HepG2 (cell line): ENCODE measurements around the gene ABHD3. TPM values are rescaled to one million over a fixed set of nuclear protein-coding genes. Genes with fewer than 3 reads are reported as not detected.
A peak's percentile ranks its signal among the peaks of the same experiment; 100 is the strongest.

ENCODE experiments used
- ASH2L ChIP-seq: fragments of 300-600, 200-600 bp; sonication (generic); IDR thresholded peaks from 2 replicates; pipeline ENCODE4 v1.7.0; 2017; ENCODE audit warnings: low read depth, mild to moderate bottlenecking, moderate library complexity, mixed read lengths, low read length; ENCODE audit not compliant: insufficient read length
- HNRNPK ChIP-seq: fragments of 200-400 bp; formaldehyde crosslinking; IDR thresholded peaks from 2 replicates; pipeline ENCODE4 v1.6.1; 2018; ENCODE audit warnings: low read length, low read depth, moderate library complexity, mild to moderate bottlenecking; ENCODE audit not compliant: poor library complexity, severe bottlenecking
- HOXA7 ChIP-seq: sonication (generic); formaldehyde crosslinking; IDR thresholded peaks from 2 replicates; pipeline ENCODE4 v1.8.1; 2022; ENCODE audit warnings: mild to moderate bottlenecking, missing genetic modification reagents, moderate library complexity
- IRX3 ChIP-seq: sonication (generic); formaldehyde crosslinking; IDR thresholded peaks from 2 replicates; pipeline ENCODE4 v1.8.1; 2023; ENCODE audit warnings: mild to moderate bottlenecking, low read depth, missing genetic modification reagents, borderline replicate concordance
- ISL2 ChIP-seq: sonication (generic); formaldehyde crosslinking; IDR thresholded peaks from 2 replicates; pipeline ENCODE4 v1.5.0; 2020; ENCODE audit warnings: missing genetic modification reagents
- KLF13 ChIP-seq: sonication (generic); formaldehyde crosslinking; IDR thresholded peaks from 2 replicates; pipeline ENCODE4 v1.4.0; 2020; ENCODE audit warnings: mild to moderate bottlenecking, missing genetic modification reagents
- MED13 ChIP-seq: sonication (generic); formaldehyde crosslinking; IDR thresholded peaks from 2 replicates; pipeline ENCODE4 v1.5.0; 2020; ENCODE audit warnings: missing genetic modification reagents
- NCOA2 ChIP-seq: sonication (generic); formaldehyde crosslinking; IDR thresholded peaks from 2 replicates; pipeline ENCODE4 v1.8.0; 2022; ENCODE audit warnings: inconsistent platforms
- POGZ ChIP-seq: sonication (generic); formaldehyde crosslinking; IDR thresholded peaks from 2 replicates; pipeline ENCODE4 v1.4.0; 2020; ENCODE audit warnings: mild to moderate bottlenecking, missing genetic modification reagents
- POLR2AphosphoS2 ChIP-seq: IDR thresholded peaks from 2 replicates; pipeline ENCODE4 v1.6.1; 2011; ENCODE audit warnings: low read depth, low read length, improper control_type of control experiment
- SAFB2 ChIP-seq: sonication (generic); formaldehyde crosslinking; IDR thresholded peaks from 2 replicates; pipeline ENCODE4 v1.5.1; 2020; ENCODE audit warnings: missing genetic modification reagents, low read depth, mild to moderate bottlenecking, borderline replicate concordance
- SAP130 ChIP-seq: IDR thresholded peaks from 2 replicates; pipeline ENCODE4 v1.6.1; 2016; ENCODE audit warnings: low read depth
- SNRNP70 ChIP-seq: fragments of 200-400 bp; formaldehyde crosslinking; IDR thresholded peaks from 2 replicates; pipeline ENCODE4 v1.6.1; 2017; ENCODE audit warnings: mild to moderate bottlenecking, low read depth, low read length, moderate library complexity
- ZFP36 ChIP-seq: fragments of 150-350 bp; IDR thresholded peaks from 2 replicates; pipeline ENCODE4 v1.6.1; 2018; ENCODE audit warnings: borderline replicate concordance, low read length, low read depth; ENCODE audit not compliant: partially characterized antibody
- ZNF230 ChIP-seq: sonication (generic); formaldehyde crosslinking; IDR thresholded peaks from 2 replicates; pipeline ENCODE4 v1.4.0; 2020; ENCODE audit warnings: mild to moderate bottlenecking, missing genetic modification reagents
- ZNF414 ChIP-seq: sonication (generic); formaldehyde crosslinking; IDR thresholded peaks from 2 replicates; pipeline ENCODE4 v1.5.0; 2020; ENCODE audit warnings: missing genetic modification reagents
- ZNF737 ChIP-seq: sonication (generic); formaldehyde crosslinking; IDR thresholded peaks from 2 replicates; pipeline ENCODE4 v1.5.0; 2020; ENCODE audit warnings: missing genetic modification reagents, mild to moderate bottlenecking, borderline replicate concordance
- ZNF746 ChIP-seq: sonication (generic); formaldehyde crosslinking; IDR thresholded peaks from 2 replicates; pipeline ENCODE4 v1.8.0; 2022; ENCODE audit warnings: mild to moderate bottlenecking, missing genetic modification reagents
- polyA plus RNA-seq, 8 experiments: library from polyadenylated mRNA; depleted of rRNA in 3 of 8; stranded (reverse) in 7 of 8; unstranded in 1 of 8; fragments of >200 nt; fragmentation: Illumina TruSeq in 4 of 8; extraction: Trizol in 4 of 8; gene quantifications; 2 replicates each; pipeline versions ENCODE4 v1.2.1 to v1.2.3, GENCODE V29; 2011 to 2016; ENCODE audit warnings: low read depth in 4 of 8, missing spikeins in 1 of 8, mixed read lengths in 1 of 8; ENCODE audit not compliant: insufficient read depth in 1 of 8
- total RNA-seq, 5 experiments: library from RNA; depleted of rRNA; stranded (reverse); fragments of >200 nt; fragmentation: Illumina TruSeq; extraction: Trizol; gene quantifications; 2 replicates each; pipeline ENCODE4 v1.2.3, GENCODE V29; 2016; ENCODE audit warnings: low read depth in 1 of 5
- TF ChIP-seq, protein P1 (sequence below): sonication (generic); formaldehyde crosslinking; IDR thresholded peaks from 2 replicates; pipeline ENCODE4 v1.5.0; 2020; ENCODE audit warnings: mild to moderate bottlenecking, missing genetic modification reagents
- TF ChIP-seq, protein P2 (sequence below): sonication (generic); formaldehyde crosslinking; IDR thresholded peaks from 2 replicates; pipeline ENCODE4 v1.4.0; 2020; ENCODE audit warnings: mild to moderate bottlenecking, missing genetic modification reagents
- TF ChIP-seq, protein P3 (sequence below): sonication (generic); formaldehyde crosslinking; IDR thresholded peaks from 2 replicates; pipeline ENCODE4 v1.4.0; 2020; ENCODE audit warnings: mild to moderate bottlenecking, missing genetic modification reagents

The ABHD3 gene
- total and polyA plus RNA-seq, 2 of the 13 experiments (the other 11 are each of a cell fraction or from before 2014, with no cell fraction given): 32.1 to 40.2 TPM

DNA sequence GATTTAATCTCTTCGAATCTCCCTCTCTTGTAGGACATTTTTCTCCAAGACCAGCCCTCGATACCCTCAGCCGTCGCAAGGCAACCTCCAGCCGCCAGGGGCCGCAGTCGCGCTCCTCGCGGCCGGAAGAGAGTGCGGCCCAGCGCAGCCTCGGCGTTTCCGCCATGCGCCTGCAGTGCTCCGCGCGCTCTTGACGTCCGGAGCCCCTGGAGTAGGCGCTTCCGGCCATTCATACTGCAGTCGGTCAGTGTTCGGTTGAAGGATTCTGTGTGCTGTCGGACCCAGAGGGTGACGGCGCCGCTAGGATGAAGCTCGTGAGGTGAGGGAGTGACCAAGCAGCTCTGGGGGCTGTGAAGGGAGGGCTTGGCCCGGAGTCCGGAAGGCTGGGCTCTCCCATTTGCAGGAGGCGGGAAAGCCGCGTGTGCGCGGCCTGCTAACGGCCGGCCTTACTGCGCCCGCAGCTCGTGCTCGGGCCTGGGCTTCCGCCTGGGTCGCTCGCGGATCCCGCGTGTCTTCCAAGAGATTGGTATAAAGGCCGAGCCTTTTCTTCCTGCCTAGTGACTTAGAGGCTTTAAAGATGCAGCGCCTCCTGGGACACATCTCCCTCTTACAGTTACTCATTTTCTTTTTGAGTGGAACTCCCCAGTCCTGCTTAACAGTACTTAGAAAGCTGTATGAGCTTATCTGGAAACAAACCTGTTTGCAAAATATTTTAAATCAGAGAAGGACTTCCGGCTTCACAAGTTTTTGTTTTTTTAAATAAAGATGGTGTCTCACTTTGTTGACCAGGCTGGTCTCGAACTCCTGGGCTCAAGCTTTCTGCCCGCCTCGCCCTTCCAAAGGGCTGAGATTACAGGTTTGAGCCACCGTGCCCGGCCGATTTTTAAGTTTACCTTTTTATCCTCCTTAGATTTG, 92.2 kb downstream of the ABHD3 start, which contains the start of gene SNRPD1 (continued):
- TF ChIP-seq ZFP36 (no peak), ZNF414 (CRISPR knock-in tag) (peak; percentile 89), IRX3 (no peak; the same call in 1 of the 2 replicates), SAFB2 (CRISPR knock-in tag) (peak; percentile 49; the same call in 1 of the 2 replicates), MED13 (CRISPR knock-in tag) (peak; percentile 72; the same call in 1 of the 2 replicates), POLR2AphosphoS2 (no peak), ISL2 (CRISPR knock-in tag) (peak; percentile 86), HOXA7 (CRISPR knock-in tag) (no peak), ZNF230 (CRISPR knock-in tag) (peak; percentile 89), ZNF737 (CRISPR knock-in tag) (no peak), ZNF746 (CRISPR knock-in tag) (peak; percentile 74), NCOA2 (CRISPR knock-in tag) (peak; percentile 51), SNRNP70 (no peak), HNRNPK (peak; percentile 23), POGZ (CRISPR knock-in tag) (peak; percentile 99), ASH2L (peak; percentile 95), KLF13 (CRISPR knock-in tag) (peak; percentile 88; the same call in 1 of the 2 replicates), SAP130 (CRISPR knock-in tag) (peak; percentile 98)
- TF ChIP-seq, protein P1, sequence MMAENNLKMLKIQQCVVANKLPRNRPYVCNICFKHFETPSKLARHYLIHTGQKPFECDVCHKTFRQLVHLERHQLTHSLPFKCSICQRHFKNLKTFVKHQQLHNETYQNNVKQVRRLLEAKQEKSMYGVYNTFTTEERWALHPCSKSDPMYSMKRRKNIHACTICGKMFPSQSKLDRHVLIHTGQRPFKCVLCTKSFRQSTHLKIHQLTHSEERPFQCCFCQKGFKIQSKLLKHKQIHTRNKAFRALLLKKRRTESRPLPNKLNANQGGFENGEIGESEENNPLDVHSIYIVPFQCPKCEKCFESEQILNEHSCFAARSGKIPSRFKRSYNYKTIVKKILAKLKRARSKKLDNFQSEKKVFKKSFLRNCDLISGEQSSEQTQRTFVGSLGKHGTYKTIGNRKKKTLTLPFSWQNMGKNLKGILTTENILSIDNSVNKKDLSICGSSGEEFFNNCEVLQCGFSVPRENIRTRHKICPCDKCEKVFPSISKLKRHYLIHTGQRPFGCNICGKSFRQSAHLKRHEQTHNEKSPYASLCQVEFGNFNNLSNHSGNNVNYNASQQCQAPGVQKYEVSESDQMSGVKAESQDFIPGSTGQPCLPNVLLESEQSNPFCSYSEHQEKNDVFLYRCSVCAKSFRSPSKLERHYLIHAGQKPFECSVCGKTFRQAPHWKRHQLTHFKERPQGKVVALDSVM: peak; percentile 73
- TF ChIP-seq, protein P2, sequence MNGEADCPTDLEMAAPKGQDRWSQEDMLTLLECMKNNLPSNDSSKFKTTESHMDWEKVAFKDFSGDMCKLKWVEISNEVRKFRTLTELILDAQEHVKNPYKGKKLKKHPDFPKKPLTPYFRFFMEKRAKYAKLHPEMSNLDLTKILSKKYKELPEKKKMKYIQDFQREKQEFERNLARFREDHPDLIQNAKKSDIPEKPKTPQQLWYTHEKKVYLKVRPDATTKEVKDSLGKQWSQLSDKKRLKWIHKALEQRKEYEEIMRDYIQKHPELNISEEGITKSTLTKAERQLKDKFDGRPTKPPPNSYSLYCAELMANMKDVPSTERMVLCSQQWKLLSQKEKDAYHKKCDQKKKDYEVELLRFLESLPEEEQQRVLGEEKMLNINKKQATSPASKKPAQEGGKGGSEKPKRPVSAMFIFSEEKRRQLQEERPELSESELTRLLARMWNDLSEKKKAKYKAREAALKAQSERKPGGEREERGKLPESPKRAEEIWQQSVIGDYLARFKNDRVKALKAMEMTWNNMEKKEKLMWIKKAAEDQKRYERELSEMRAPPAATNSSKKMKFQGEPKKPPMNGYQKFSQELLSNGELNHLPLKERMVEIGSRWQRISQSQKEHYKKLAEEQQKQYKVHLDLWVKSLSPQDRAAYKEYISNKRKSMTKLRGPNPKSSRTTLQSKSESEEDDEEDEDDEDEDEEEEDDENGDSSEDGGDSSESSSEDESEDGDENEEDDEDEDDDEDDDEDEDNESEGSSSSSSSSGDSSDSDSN: peak; percentile 92
- TF ChIP-seq, protein P3, sequence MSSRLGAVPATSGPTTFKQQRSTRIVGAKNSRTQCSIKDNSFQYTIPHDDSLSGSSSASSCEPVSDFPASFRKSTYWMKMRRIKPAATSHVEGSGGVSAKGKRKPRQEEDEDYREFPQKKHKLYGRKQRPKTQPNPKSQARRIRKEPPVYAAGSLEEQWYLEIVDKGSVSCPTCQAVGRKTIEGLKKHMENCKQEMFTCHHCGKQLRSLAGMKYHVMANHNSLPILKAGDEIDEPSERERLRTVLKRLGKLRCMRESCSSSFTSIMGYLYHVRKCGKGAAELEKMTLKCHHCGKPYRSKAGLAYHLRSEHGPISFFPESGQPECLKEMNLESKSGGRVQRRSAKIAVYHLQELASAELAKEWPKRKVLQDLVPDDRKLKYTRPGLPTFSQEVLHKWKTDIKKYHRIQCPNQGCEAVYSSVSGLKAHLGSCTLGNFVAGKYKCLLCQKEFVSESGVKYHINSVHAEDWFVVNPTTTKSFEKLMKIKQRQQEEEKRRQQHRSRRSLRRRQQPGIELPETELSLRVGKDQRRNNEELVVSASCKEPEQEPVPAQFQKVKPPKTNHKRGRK (CRISPR knock-in tag): peak; percentile 34; the same call in 1 of the 2 replicates
